Naive thymus-derived CD4-positive, alpha-beta T cell (primary cell): ENCODE measurements around the gene LAG3. TPM values are rescaled to one million over a fixed set of nuclear protein-coding genes. Genes with fewer than 3 reads are reported as not detected.

ENCODE experiments used
- ATAC-seq: fragments of 150-1000 bp; cut with Tn5 transposase; 2 replicates; pipeline ENCODE4 v1.10.0; 2021; ENCODE audit warnings: mild to moderate bottlenecking, moderate library complexity
- CTCF ChIA-PET: fragments of 350-600 bp; sonication (Branson Sonifier 250); formaldehyde crosslinking; loops from one replicate; lab custom pipeline; 2021; ENCODE audit warnings: antibody characterized with exemption; lab: Charles Lee
- POLR2A ChIA-PET: fragments of 350-600 bp; sonication (Branson Sonifier 250); formaldehyde crosslinking; loops from one replicate; lab custom pipeline; 2021; ENCODE audit warnings: antibody characterized with exemption, inconsistent platforms; lab: Charles Lee
- DNase-seq, 9 donors: peaks; one replicate each; pipeline versions ENCODE4 v3.0.0 to v3.0.0-alpha.2; 2020 to 2022; ENCODE audit warnings: mixed read lengths in 1 of 9
- H3K27ac ChIP-seq: one replicate; pipeline ENCODE4 v1.7.0; 2013; ENCODE audit warnings: mild to moderate bottlenecking, low read depth, low read length, moderate library complexity
- H3K27me3 ChIP-seq, 2 donors: one replicate each; pipeline ENCODE4 v1.7.0; 2013; ENCODE audit warnings: low read length in 2 of 2, mild to moderate bottlenecking in 2 of 2, moderate library complexity in 2 of 2; ENCODE audit not compliant: control insufficient read depth in 2 of 2, insufficient read depth in 2 of 2
- H3K36me3 ChIP-seq, 3 experiments: 1 replicate in 2 of 3; 2 replicates in 1 of 3; pipeline ENCODE4 v1.7.0; 2013; ENCODE audit warnings: low read length in 3 of 3, mild to moderate bottlenecking in 3 of 3, moderate library complexity in 1 of 3; ENCODE audit not compliant: insufficient read depth in 3 of 3, control insufficient read depth in 2 of 3
- H3K4me1 ChIP-seq, 2 donors: one replicate each; pipeline ENCODE4 v1.7.0; 2013; ENCODE audit warnings: low read length in 2 of 2, mild to moderate bottlenecking in 2 of 2, moderate library complexity in 1 of 2; ENCODE audit not compliant: control insufficient read depth in 2 of 2, insufficient read depth in 2 of 2
- H3K4me3 ChIP-seq: 2 replicates; pipeline ENCODE4 v1.7.0; 2013; ENCODE audit warnings: mild to moderate bottlenecking, low read length
- H3K9me3 ChIP-seq, 3 experiments: 1 replicate in 2 of 3; 2 replicates in 1 of 3; pipeline ENCODE4 v1.7.0; 2013; ENCODE audit warnings: low read length in 3 of 3; ENCODE audit not compliant: control insufficient read depth in 2 of 3
- H3K27ac Mint-ChIP-seq, 9 donors: one replicate each; pipeline ENCODE4 v1.8.0; 2020 to 2022; ENCODE audit warnings: mixed read lengths in 9 of 9, mild to moderate bottlenecking in 8 of 9, moderate library complexity in 5 of 9, inconsistent platforms in 2 of 9
- H3K27me3 Mint-ChIP-seq, 5 donors: one replicate each; pipeline ENCODE4 v1.8.0; 2021 to 2022; ENCODE audit warnings: mixed read lengths in 5 of 5, mild to moderate bottlenecking in 1 of 5
- H3K36me3 Mint-ChIP-seq, 5 donors: one replicate each; pipeline ENCODE4 v1.8.0; 2020 to 2022; ENCODE audit warnings: mixed read lengths in 5 of 5, mild to moderate bottlenecking in 3 of 5, inconsistent platforms in 1 of 5
- H3K4me1 Mint-ChIP-seq, 7 donors: one replicate each; pipeline ENCODE4 v1.8.0; 2020 to 2022; ENCODE audit warnings: mixed read lengths in 7 of 7, mild to moderate bottlenecking in 3 of 7, inconsistent platforms in 1 of 7
- H3K4me3 Mint-ChIP-seq, 10 donors: one replicate each; pipeline ENCODE4 v1.8.0; 2020 to 2022; ENCODE audit warnings: mild to moderate bottlenecking in 10 of 10, mixed read lengths in 10 of 10, moderate library complexity in 6 of 10, inconsistent platforms in 2 of 10
- H3K9me3 Mint-ChIP-seq, 11 donors: one replicate each; pipeline ENCODE4 v1.8.0; 2020 to 2022; ENCODE audit warnings: mixed read lengths in 11 of 11, mild to moderate bottlenecking in 4 of 11, inconsistent platforms in 1 of 11, moderate library complexity in 1 of 11
- intact Hi-C, 2 donors: fragments of 100-400 bp; cut with micrococcal nuclease; formaldehyde crosslinking; loops; one replicate each; pipeline ENCODE4 v1.15.1; 2023
- polyA plus RNA-seq, 2 donors: library from polyadenylated mRNA; unstranded; fragments of 300-500 nt; fragmentation: Illumina TruSeq; gene quantifications; one replicate each; pipeline ENCODE4 v1.2.3, GENCODE V29; 2021
- total RNA-seq, 6 experiments: library from RNA in 5 of 6; stranded (reverse) in 5 of 6; gene quantifications; 1 replicate in 5 of 6; 2 replicates in 1 of 6; pipeline ENCODE4 v1.2.3 and lab custom pipeline; 2021 to 2026

LAG3 gene
- total and polyA plus RNA-seq, 7 experiments from 2014 or later: 0.26 to 46.5 (median 0.86) TPM

DNA sequence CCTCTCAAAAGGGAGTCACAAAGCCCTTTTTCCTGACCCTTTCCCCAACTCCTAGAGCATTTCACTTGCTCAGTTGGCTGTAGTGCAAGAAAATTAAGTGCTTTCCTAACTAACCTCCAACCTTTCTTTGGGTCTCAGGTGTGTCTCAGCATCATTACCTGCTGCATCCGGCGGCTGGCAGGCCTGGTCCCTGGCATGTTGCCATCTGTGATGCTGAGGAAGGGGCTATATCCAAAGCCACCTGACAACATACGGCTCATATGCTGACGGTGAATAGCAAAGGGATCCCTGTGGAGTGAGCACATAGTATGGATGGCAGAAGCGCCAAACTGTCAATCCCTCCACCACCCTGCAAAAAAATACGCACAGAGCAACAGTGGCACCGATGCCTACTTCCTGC, 20.6 kb upstream of the LAG3 start:
- Mint-ChIP-seq H3K27ac (peak overlapping the region; percentile 94 to 100 (median 98)), H3K9me3 (no peaks in the 10 kb centered on the region), H3K4me3 (peak overlapping the region; percentile 85 to 97 (median 96)), H3K36me3 (peaks cover 12 to 18% (median 17%) of the 10 kb centered on the region in 5 donors), H3K27me3 (no peaks in the 10 kb centered on the region), H3K4me1 (peaks cover 8 to 39% (median 27%) of the 10 kb centered on the region in 7 donors)
- peak overlapping the region; percentile 97 for H3K27ac ChIP-seq
- CTCF ChIA-PET: interaction anchor here (0.8 to 6.9 kb wide), 10 partner anchors 9 to 143 kb away, joined by 3 to 94 read pairs (median 10); partner anchors contain the start of genes GPR162 and PTMS
- H3K4me3 ChIP-seq: no peak overlapping the region
- H3K9me3 ChIP-seq: no peaks in the 10 kb centered on the region
- DNase-seq: no peak
- peaks cover 0 to 12% of the 10 kb centered on the region in 2 donors for H3K4me1 ChIP-seq
- no peak for ATAC-seq
- intact Hi-C loops: loop anchor here (2.0 to 5.0 kb wide), 4 partner anchors 121 to 259 kb away; partner anchors contain the start of genes EMG1 (in 1 of the 2), MRPL51 (in 1 of the 2), NCAPD2 (in 1 of the 2) and PHB2 (in 1 of the 2)
- no peaks in the 10 kb centered on the region for H3K27me3 ChIP-seq
- H3K36me3 ChIP-seq: peaks cover 4 to 59% (median 10%) of the 10 kb centered on the region in 3 experiments
- POLR2A ChIA-PET: interaction anchor here (0.8 to 6.6 kb wide), 17 partner anchors 9 to 212 kb away, joined by 3 to 91 read pairs (median 14); partner anchors contain the start of genes CD4, CDCA3, COPS7A and LAG3

- Histone ChIP-seq H3K36me3 (peaks cover 4 to 53% (median 10%) of the 10 kb centered on the region in 3 experiments), H3K27me3 (no peaks in the 10 kb centered on the region), H3K4me3 (peak overlapping the region; percentile 99), H3K4me1 (peaks cover 0 to 12% of the 10 kb centered on the region in 2 donors), H3K9me3 (no peaks in the 10 kb centered on the region), H3K27ac (peak overlapping the region; percentile 97)
- Mint-ChIP-seq H3K36me3 (peaks cover 11 to 17% (median 15%) of the 10 kb centered on the region in 5 donors), H3K9me3 (no peaks in the 10 kb centered on the region), H3K27me3 (no peaks in the 10 kb centered on the region), H3K4me1 (peaks cover 9 to 43% (median 23%) of the 10 kb centered on the region in 7 donors), H3K4me3 (peak overlapping the region; percentile 85 to 97 (median 96)), H3K27ac (peak overlapping the region; percentile 94 to 100 (median 98))
- ChIA-PET CTCF (interaction anchor here (0.6 to 6.9 kb wide), 24 partner anchors 8 to 150 kb away, joined by 3 to 94 read pairs (median 6); partner anchors contain the start of genes CD4, COPS7A, GPR162 and LAG3), POLR2A (interaction anchor here (0.6 to 6.6 kb wide), 36 partner anchors 9 to 313 kb away, joined by 3 to 91 read pairs (median 4); partner anchors contain the start of genes CD27, CD4, CDCA3 and COPS7A)
- intact Hi-C loops: loop anchor here (2.0 to 5.0 kb wide), 4 partner anchors 120 to 260 kb away; partner anchors contain the start of genes EMG1 (in 1 of the 2), MRPL51 (in 1 of the 2), NCAPD2 (in 1 of the 2) and PHB2 (in 1 of the 2)
- ATAC-seq (no peak), DNase-seq (peak in 1 of 9 donors; percentile 45)
Measured at GRCh38 chr12:6752167-6752920, 20.0 kb upstream of the LAG3 start.

DNA sequence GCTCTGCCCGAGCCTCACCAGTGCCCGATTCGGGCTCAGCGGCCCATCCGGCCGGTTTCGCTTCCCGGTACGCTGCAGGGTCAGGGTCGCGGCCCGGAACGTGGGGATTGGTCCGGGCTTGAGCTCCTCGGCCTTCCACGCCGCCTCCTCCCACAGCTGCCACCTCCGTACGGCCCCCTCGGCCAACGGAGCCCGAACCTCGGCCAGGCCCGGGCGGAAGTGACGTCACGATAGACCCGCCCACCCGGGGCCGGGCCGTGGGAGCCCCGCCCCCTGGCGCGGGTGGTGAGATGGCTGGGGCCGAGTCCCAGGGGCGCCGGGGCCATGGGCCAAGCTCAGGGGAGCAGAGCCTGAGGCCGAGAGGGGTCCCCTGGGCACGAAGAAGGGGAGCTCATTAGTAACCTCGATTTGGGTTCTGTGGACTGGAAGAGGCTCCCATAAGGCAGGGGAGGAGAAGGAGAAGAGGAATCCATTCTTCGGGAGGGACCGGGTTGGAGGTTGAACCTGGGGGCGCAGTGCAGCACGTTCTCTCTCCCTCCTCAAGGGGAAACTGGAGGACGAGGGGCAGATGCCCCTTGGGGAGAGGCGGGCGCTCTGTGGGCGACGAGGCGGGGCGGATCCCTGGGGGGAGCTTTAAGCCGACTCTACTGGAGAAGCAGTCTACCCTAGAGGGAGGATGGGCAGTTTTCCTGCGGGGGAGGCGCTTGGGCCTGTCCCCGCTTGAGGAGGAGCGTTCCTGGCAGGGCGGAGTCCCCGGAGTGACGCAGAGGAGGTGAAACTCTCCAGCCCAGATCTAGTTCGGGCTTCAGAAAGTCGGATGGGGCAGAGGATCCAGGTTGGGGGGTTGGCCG, 19.2 kb upstream of the LAG3 start, which contains the start of gene MLF2:
TSS of gene MLF2 (minus strand) at position 221 of the 851 bp plus-strand sequence. CDS start 807 bp downstream, outside the sequence.
- ChIA-PET CTCF (interaction anchor here (0.6 to 6.9 kb wide), 33 partner anchors 8 to 288 kb away, joined by 3 to 94 read pairs (median 4); partner anchors contain the start of genes CD4, COPS7A, GPR162 and LAG3), POLR2A (interaction anchor here (0.6 to 6.6 kb wide), 39 partner anchors 9 to 314 kb away, joined by 3 to 91 read pairs (median 4); partner anchors contain the start of genes CD27, CD4, CDCA3 and COPS7A)
- ATAC-seq (peak; percentile 93), DNase-seq (peak; percentile 95 to 99 (median 97))
- peak within 1 kb of the TSS; percentile 91 to 97 (median 96) for H3K4me3 Mint-ChIP-seq
- peaks cover 0 to 12% of the 10 kb centered on the region in 2 donors for H3K4me1 ChIP-seq
- H3K36me3 Mint-ChIP-seq: peaks cover 5 to 9% (median 7%) of the 10 kb centered on the region in 5 donors
- intact Hi-C loops: loop anchor here (1.0 to 5.0 kb wide), 26 partner anchors 11 to 292 kb away; partner anchors contain the start of genes CD4 (in 2 of the 2), CHD4 (in 2 of the 2), COPS7A (in 2 of the 2) and EMG1 (in 2 of the 2)
- H3K9me3 Mint-ChIP-seq: no peaks in the 10 kb centered on the region
- peaks cover 4 to 45% (median 10%) of the 10 kb centered on the region in 3 experiments for H3K36me3 ChIP-seq
- H3K27me3 ChIP-seq: no peaks in the 10 kb centered on the region
- peak within 1 kb of the TSS; percentile 97 for H3K27ac ChIP-seq
- H3K9me3 ChIP-seq: no peaks in the 10 kb centered on the region
- peak within 1 kb of the TSS; percentile 99 for H3K4me3 ChIP-seq
- peaks cover 10 to 44% (median 23%) of the 10 kb centered on the region in 7 donors for H3K4me1 Mint-ChIP-seq
- H3K27me3 Mint-ChIP-seq: no peaks in the 10 kb centered on the region
- peak within 1 kb of the TSS; percentile 97 to 100 (median 99) for H3K27ac Mint-ChIP-seq

DNA sequence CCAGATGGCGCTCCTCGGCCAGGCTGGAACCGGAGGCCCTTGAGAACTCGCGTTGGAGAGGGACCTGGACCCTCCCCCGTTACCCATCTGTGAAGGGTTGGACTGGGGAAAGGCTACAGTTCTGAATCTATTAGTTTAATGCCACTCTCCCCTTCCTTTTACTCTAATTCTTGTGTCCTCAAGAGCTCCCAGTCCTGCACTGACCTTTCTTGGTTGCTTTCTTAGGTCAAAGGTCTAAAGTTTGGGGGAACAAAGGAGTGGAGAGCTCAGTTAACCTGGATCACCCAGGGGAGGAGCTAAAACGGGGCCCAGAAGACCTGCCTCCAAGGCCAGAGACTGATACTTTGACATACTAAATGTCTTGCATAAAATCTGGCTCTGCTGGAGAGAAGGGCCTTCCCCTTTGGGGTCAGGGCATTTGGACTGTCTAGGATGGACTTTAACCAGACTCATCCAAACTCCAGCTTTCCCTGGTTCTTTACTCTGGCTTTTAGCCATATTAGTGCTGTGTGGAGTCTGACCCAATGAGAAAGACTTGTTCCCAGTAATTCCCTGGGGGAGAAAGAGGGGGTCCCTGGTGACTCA, 18.5 kb upstream of the LAG3 start:
- POLR2A ChIA-PET: interaction anchor here (0.6 to 6.6 kb wide), 26 partner anchors 9 to 310 kb away, joined by 3 to 91 read pairs (median 6); partner anchors contain the start of genes CD27, CD4, CDCA3 and COPS7A
- ATAC-seq (no peak), DNase-seq (no peak)
- Mint-ChIP-seq H3K9me3 (peaks cover 0 to 2% (median 0%) of the 10 kb centered on the region in 11 donors), H3K4me3 (peak overlapping the region; percentile 91 to 97 (median 96)), H3K27me3 (no peaks in the 10 kb centered on the region), H3K27ac (peak overlapping the region; percentile 97 to 100 (median 99)), H3K36me3 (peaks cover 0 to 6% (median 4%) of the 10 kb centered on the region in 5 donors), H3K4me1 (peaks cover 13 to 47% (median 27%) of the 10 kb centered on the region in 7 donors)
- Histone ChIP-seq H3K4me3 (peak overlapping the region; percentile 99), H3K27ac (peak overlapping the region; percentile 97), H3K9me3 (no peaks in the 10 kb centered on the region), H3K4me1 (peaks cover 0 to 12% of the 10 kb centered on the region in 2 donors), H3K36me3 (peaks cover 4 to 38% (median 4%) of the 10 kb centered on the region in 3 experiments), H3K27me3 (no peaks in the 10 kb centered on the region)
- intact Hi-C loops: loop anchor here (1.0 to 5.0 kb wide), 26 partner anchors 10 to 293 kb away; partner anchors contain the start of genes CD4 (in 2 of the 2), CHD4 (in 2 of the 2), COPS7A (in 2 of the 2) and EMG1 (in 2 of the 2)
- CTCF ChIA-PET: interaction anchor here (0.7 to 6.9 kb wide), 26 partner anchors 9 to 289 kb away, joined by 3 to 94 read pairs (median 6); partner anchors contain the start of genes CD4, GPR162, LAG3 and PTMS

- Mint-ChIP-seq H3K36me3 (peaks cover 0 to 4% (median 0%) of the 10 kb centered on the region in 5 donors), H3K9me3 (peaks cover 0 to 3% (median 0%) of the 10 kb centered on the region in 11 donors), H3K4me1 (peaks cover 12 to 50% (median 28%) of the 10 kb centered on the region in 7 donors), H3K4me3 (peak overlapping the region in 5 of 10 donors; percentile 11 to 97 (median 26)), H3K27me3 (no peaks in the 10 kb centered on the region), H3K27ac (peak overlapping the region in 5 of 9 donors; percentile 9 to 100 (median 70))
- Histone ChIP-seq H3K36me3 (peaks cover 0 to 32% (median 0%) of the 10 kb centered on the region in 3 experiments), H3K9me3 (no peaks in the 10 kb centered on the region), H3K27me3 (no peaks in the 10 kb centered on the region), H3K4me3 (no peak overlapping the region), H3K27ac (no peak overlapping the region), H3K4me1 (peaks cover 0 to 12% of the 10 kb centered on the region in 2 donors)
- intact Hi-C loops: loop anchor here in 1 of 2 donors (5.0 kb wide), 1 partner anchor 262 kb away; the partner anchor contains the start of genes MRPL51 and NCAPD2
- no peak for DNase-seq
- no peak for ATAC-seq
- CTCF ChIA-PET: interaction anchor here (0.9 to 6.9 kb wide), 19 partner anchors 9 to 136 kb away, joined by 3 to 94 read pairs (median 12); partner anchors contain the start of genes CD4, GPR162, LAG3 and PTMS
- POLR2A ChIA-PET: interaction anchor here (1.1 to 6.6 kb wide), 14 partner anchors 9 to 97 kb away, joined by 3 to 91 read pairs (median 19); partner anchors contain the start of genes CD4, CDCA3, COPS7A and GPR162
Measured at GRCh38 chr12:6754411-6754810, 17.9 kb upstream of the LAG3 start.
